Mesodermal cell (in vitro differentiated cells): ENCODE results near the gene NOC4L.
"Not testable (repeated sequence)": the region's sequence is repeated elsewhere in the genome, so short reads cannot be mapped to it uniquely, and the experiment has no call there.

Experiments used
- H3K27ac ChIP-seq: 2 replicates; pipeline ENCODE4 v1.7.0; 2013; ENCODE audit warnings: mild to moderate bottlenecking, low read depth, low read length, moderate library complexity; ENCODE audit not compliant: severe bottlenecking
- H3K36me3 ChIP-seq: 2 replicates; pipeline ENCODE4 v1.7.1; 2013; ENCODE audit warnings: mild to moderate bottlenecking, low read length, moderate library complexity; ENCODE audit not compliant: control insufficient read depth, insufficient read depth
- H3K4me1 ChIP-seq: one replicate; pipeline ENCODE4 v1.7.1; 2013; ENCODE audit warnings: mild to moderate bottlenecking, low read length; ENCODE audit not compliant: insufficient read depth, control insufficient read depth, poor library complexity, severe bottlenecking
- H3K4me3 ChIP-seq: 2 replicates; pipeline ENCODE4 v1.7.0; 2013; ENCODE audit warnings: low read length, control low read depth, mild to moderate bottlenecking; ENCODE audit not compliant: insufficient read depth, poor library complexity, severe bottlenecking; ENCODE audit errors: extremely low read depth
- H3K9me3 ChIP-seq: 2 replicates; pipeline ENCODE4 v1.7.1; 2013; ENCODE audit warnings: mild to moderate bottlenecking, low read length, moderate library complexity; ENCODE audit not compliant: control insufficient read depth
- WGBS, 2 experiments: methylation state at CpG; one replicate each; pipeline ENCODE4 v1.1.5; 2013; ENCODE audit warnings: missing lambda C conversion rate in 2 of 2; ENCODE audit not compliant: insufficient coverage in 2 of 2; 5-methylcytosine and 5-hydroxymethylcytosine counted together

NOC4L gene

GRCh38 chr12:132188451-132188901, 44.2 kb downstream of the NOC4L start:
- no peak overlapping the region for H3K27ac ChIP-seq
- H3K4me1 ChIP-seq = no peaks in the 10 kb centered on the region
- no peak overlapping the region for H3K4me3 ChIP-seq
- WGBS, 2 experiments = 79 to 83% methylated on average over 19 to 21 of the region's 21 CpGs
- H3K36me3 ChIP-seq = no peaks in the 10 kb centered on the region
- H3K9me3 ChIP-seq = peaks cover 5% of the 10 kb centered on the region

DNA sequence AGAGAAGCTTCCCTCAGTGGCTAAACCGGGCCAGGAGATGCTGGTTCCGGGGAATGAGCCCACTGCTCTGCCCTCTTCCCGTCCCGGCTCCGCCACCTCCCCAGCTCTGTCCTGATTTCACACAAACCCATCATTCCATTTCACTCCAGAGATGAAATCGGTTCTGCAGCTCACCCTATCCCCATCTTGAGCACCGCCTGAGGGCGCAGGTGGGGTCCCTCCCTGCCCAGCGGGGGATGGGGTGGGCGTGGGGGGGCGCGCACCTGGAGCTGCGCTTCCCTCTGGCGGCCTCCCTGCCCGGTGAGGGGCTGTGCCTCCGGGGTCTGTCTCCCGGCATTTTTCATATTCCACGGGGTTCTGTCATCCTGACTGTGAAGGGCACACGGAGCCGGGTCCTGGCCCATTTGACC, 44.7 kb downstream of the NOC4L start:
- Histone ChIP-seq H3K4me3 (peak overlapping the region; percentile 36), H3K4me1 (no peaks in the 10 kb centered on the region), H3K27ac (no peak overlapping the region), H3K36me3 (no peaks in the 10 kb centered on the region), H3K9me3 (peaks cover 9% of the 10 kb centered on the region)
- 37 to 40% methylated on average over 17 to 20 of the region's 20 CpGs for WGBS, 2 experiments

- H3K4me3 ChIP-seq = peak overlapping the region; percentile 36
- H3K9me3 ChIP-seq = peaks cover 15% of the 10 kb centered on the region
- 27 to 28% methylated on average over 49 to 63 of the region's 69 CpGs for WGBS, 2 experiments
Observed at GRCh38 chr12:132189378-132190011, 45.2 kb downstream of the NOC4L start.

DNA sequence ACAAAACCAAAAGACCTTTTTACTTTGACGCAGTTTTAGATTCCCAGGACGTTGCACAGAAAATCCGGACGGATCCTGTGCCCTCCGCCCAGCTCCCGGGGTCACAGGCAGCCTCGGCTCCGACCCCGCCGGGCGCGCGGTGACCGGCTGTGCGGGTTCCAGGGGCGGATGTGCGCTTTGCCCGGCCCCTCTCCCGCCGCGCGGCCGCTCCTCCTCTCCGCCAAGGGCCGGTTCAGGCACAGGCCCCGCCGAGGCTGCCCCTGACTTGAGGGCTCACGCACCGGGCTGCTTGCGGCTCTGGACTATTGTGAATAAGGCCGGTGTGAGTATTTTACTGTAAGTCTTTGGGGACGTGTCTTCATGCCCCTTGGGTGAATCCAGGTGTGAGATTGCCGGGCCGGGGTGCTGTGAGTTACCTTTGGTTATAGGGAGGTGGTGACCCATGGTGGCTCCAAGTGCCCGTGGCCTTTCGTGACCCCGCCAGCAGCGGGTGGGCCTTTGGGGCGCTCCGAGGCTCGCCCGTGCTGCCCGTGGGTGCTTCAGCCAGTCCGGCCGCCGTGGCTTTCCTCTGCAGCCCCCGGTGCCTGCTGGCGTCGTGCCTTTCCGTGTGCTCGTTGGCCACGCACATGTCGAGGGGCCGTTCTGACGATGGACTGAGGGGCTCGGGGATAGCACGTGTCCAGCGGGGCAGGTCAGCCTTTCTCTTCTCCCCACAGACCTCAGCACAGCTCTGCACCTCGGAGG, 45.9 kb downstream of the NOC4L start:
- no peak overlapping the region for H3K27ac ChIP-seq
- H3K36me3 ChIP-seq = no peaks in the 10 kb centered on the region
- H3K4me3 ChIP-seq = peak overlapping the region; percentile 36
- 48 to 50% methylated on average over 46 to 56 of the region's 59 CpGs for WGBS, 2 experiments
- H3K4me1 ChIP-seq = no peaks in the 10 kb centered on the region
- H3K9me3 ChIP-seq = peaks cover 16% of the 10 kb centered on the region

More at GRCh38 chr12:132189378-132190011, 45.2 kb downstream of the NOC4L start:
- no peak overlapping the region for H3K27ac ChIP-seq
- H3K36me3 ChIP-seq = no peaks in the 10 kb centered on the region
- no peaks in the 10 kb centered on the region for H3K4me1 ChIP-seq

GRCh38 chr12:132190834-132191500, 46.7 kb downstream of the NOC4L start:
- Histone ChIP-seq H3K4me3 (no peak overlapping the region), H3K27ac (no peak overlapping the region), H3K4me1 (no peaks in the 10 kb centered on the region), H3K9me3 (peaks cover 16% of the 10 kb centered on the region), H3K36me3 (no peaks in the 10 kb centered on the region)
- 73 to 77% methylated on average over 21 to 27 of the region's 30 CpGs for WGBS, 2 experiments

DNA sequence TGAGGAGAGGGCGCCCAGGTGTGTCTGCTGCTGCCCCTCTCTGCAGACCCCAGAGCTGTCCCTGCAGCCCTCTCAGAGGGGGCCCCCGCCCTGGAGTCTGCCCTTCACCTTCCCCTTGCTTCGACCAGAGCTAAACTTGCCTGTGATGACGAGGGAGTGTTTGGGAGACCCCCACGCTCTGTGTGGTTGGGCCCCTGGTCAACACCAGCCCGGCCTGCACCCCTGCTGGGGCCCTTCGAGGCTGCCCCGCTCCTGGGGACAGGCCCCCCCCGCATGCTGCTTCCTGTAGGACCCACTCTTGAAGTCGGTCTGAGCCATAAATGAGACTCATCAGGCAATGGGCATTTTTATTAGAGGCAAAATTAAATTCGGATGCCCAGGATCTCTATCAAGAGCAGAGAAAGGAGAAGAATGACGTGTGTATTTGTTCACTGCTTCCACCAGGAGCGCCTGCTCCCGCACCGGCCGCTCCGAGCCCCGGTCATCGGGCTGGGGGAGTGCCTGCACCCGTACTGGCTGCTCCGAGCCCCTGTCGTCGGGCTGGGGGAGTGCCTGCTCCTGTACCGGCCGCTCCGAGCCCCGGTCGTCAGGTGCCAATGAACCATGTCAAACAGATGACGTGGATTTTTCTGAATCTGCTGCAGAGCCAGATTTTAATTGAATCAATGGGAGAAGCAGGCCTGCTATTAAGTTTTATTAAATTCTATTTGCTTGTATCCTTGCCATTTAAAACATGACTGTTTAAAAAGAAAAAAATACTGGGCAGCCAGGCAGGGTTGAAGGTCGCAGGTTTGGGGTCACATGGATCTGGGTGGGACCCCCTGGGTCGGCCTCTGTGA, 47.7 kb downstream of the NOC4L start:
- no peak overlapping the region for H3K27ac ChIP-seq
- WGBS, 2 experiments = 53 to 59% methylated on average over 25 to 29 of the region's 31 CpGs
- H3K9me3 ChIP-seq = peaks cover 16% of the 10 kb centered on the region
- no peaks in the 10 kb centered on the region for H3K4me1 ChIP-seq
- H3K4me3 ChIP-seq = no peak overlapping the region
- no peaks in the 10 kb centered on the region for H3K36me3 ChIP-seq

GRCh38 chr12:132194056-132194455, 49.8 kb downstream of the NOC4L start:
- Histone ChIP-seq H3K4me1 (no peaks in the 10 kb centered on the region), H3K4me3 (no peak overlapping the region), H3K27ac (no peak overlapping the region), H3K36me3 (no peaks in the 10 kb centered on the region), H3K9me3 (peaks cover 16% of the 10 kb centered on the region)
- WGBS, 2 experiments = 51 to 62% methylated on average over 10 of the region's 10 CpGs

- 64 to 80% methylated on average over 6 of the region's 8 CpGs for WGBS, 2 experiments
Observed at GRCh38 chr12:132194556-132194955, 50.3 kb downstream of the NOC4L start.

DNA sequence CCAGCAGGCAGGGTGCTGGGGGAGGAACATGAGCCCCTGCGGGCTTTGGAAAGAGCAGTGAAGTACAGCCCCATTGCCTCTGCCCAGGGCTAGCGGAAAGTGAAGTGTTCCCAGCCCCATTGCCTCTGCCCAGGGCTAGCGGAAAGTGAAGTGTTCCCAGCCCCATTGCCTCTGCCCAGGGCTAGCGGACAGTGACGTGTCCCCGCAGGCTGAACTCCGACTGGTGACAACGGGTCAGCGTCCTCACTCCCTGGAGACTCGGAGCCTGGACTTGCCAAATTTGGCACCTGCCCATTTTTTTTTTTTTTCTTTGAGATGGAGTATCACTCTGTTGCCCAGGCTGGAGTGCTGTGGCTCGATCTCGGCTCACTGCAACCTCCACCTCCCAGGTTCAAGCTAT, 51.0 kb downstream of the NOC4L start:
- peaks cover 16% of the 10 kb centered on the region for H3K9me3 ChIP-seq

More at GRCh38 chr12:132194556-132194955, 50.3 kb downstream of the NOC4L start:
- Histone ChIP-seq H3K36me3 (no peaks in the 10 kb centered on the region), H3K4me1 (no peaks in the 10 kb centered on the region), H3K4me3 (no peak overlapping the region), H3K27ac (no peak overlapping the region), H3K9me3 (peaks cover 16% of the 10 kb centered on the region)

More for the DNA sequence above, 51.0 kb downstream of the NOC4L start:
- H3K27ac ChIP-seq, H3K4me3 ChIP-seq, H3K36me3 ChIP-seq, H3K4me1 ChIP-seq: not testable (repeated sequence)
- 76 to 80% methylated on average over 9 to 12 of the region's 12 CpGs for WGBS, 2 experiments
